Measurements from ENCODE around the gene ZFR.
"Not testable (repeated sequence)": the region's sequence is repeated elsewhere in the genome, so short reads cannot be mapped to it uniquely, and the experiment has no call there.

ZFR gene

GRCh38 chr5:32444431-32445286 lies at the start of gene ZFR:
Gene ZFR, minus strand, starts transcription at chr5:32444740. Its CDS starts 82 bp downstream, at chr5:32444658.
- peak; percentile 79 to 80 for DNase-seq

GRCh38 chr5:32490972-32491557 lies 46.5 kb upstream of the ZFR start:
- DNase-seq = no peak

GRCh38 chr5:32489791-32490562 lies 45.4 kb upstream of the ZFR start:
- peak; percentile 42 to 69 for DNase-seq

- no peak for DNase-seq
Measured at GRCh38 chr5:32487424-32487823, 42.9 kb upstream of the ZFR start.

- DNase-seq = no peak
Measured at GRCh38 chr5:32487008-32487407, 42.5 kb upstream of the ZFR start.

- DNase-seq = no peak
Measured at GRCh38 chr5:32482193-32482592, 37.7 kb upstream of the ZFR start.

GRCh38 chr5:32479096-32479495 lies 34.6 kb upstream of the ZFR start:
- no peak for DNase-seq

GRCh38 chr5:32476891-32477290 lies 32.4 kb upstream of the ZFR start:
- DNase-seq = no peak

GRCh38 chr5:32475334-32476097 lies 31.0 kb upstream of the ZFR start:
- DNase-seq = no peak

GRCh38 chr5:32474209-32474854 lies 29.8 kb upstream of the ZFR start:
- DNase-seq = no peak

GRCh38 chr5:32473072-32473471 lies 28.5 kb upstream of the ZFR start:
- no peak for DNase-seq

- no peak for DNase-seq
Measured at GRCh38 chr5:32471784-32472183, 27.2 kb upstream of the ZFR start.

- DNase-seq = no peak
Measured at GRCh38 chr5:32465076-32465475, 20.5 kb upstream of the ZFR start.

GRCh38 chr5:32462618-32463017 lies 18.1 kb upstream of the ZFR start:
- DNase-seq = no peak

- DNase-seq = no peak
Measured at GRCh38 chr5:32461441-32462120, 17.0 kb upstream of the ZFR start.

GRCh38 chr5:32460702-32461101 lies 16.2 kb upstream of the ZFR start:
- DNase-seq = no peak

- no peak for DNase-seq
Measured at GRCh38 chr5:32458880-32459495, 14.4 kb upstream of the ZFR start.

- no peak for DNase-seq
Measured at GRCh38 chr5:32455311-32455710, 10.8 kb upstream of the ZFR start.

- DNase-seq = no peak
Measured at GRCh38 chr5:32454821-32455220, 10.3 kb upstream of the ZFR start.

- DNase-seq = no peak
Measured at GRCh38 chr5:32453916-32454315, 9.4 kb upstream of the ZFR start.

- DNase-seq = not testable (repeated sequence)
Measured at GRCh38 chr5:32452316-32452715, 7.8 kb upstream of the ZFR start.
